Omental fat pad (tissue), 4 donors: ENCODE data around the gene NFIX. TPM values are rescaled to one million over a fixed set of nuclear protein-coding genes. Genes with fewer than 3 reads are reported as not detected.
"Not testable (repeated sequence)": the region's sequence is repeated elsewhere in the genome, so short reads cannot be mapped to it uniquely, and the experiment has no call there.

Experiments
- ATAC-seq: fragments of 150-250 bp; one replicate; pipeline ENCODE4 v1.9.1; 2016; ENCODE audit warnings: mild to moderate bottlenecking, moderate library complexity; ENCODE audit not compliant: low FRiP score
- DNase-seq: peaks from one replicate; pipeline ENCODE4 v3.0.0-alpha.2; 2019; ENCODE audit warnings: low spot score
- total RNA-seq, 4 donors: library from RNA; depleted of rRNA; stranded (reverse); fragments of >200 nt; gene quantifications; one replicate each; pipeline ENCODE4 v1.1.0, GENCODE V29; 2016
- TF ChIP-seq, protein P1 (sequence below), 3 donors: fragments of 450-650 bp; IDR thresholded peaks; one replicate each; pipeline ENCODE4 v1.5.1; 2016 to 2017; ENCODE audit warnings: antibody characterized with exemption in 3 of 3, mild to moderate bottlenecking in 3 of 3, moderate library complexity in 2 of 3

Gene NFIX
- total RNA-seq, 4 donors from 2014 or later = 39.5 to 53.1 (median 43.0) TPM

DNA sequence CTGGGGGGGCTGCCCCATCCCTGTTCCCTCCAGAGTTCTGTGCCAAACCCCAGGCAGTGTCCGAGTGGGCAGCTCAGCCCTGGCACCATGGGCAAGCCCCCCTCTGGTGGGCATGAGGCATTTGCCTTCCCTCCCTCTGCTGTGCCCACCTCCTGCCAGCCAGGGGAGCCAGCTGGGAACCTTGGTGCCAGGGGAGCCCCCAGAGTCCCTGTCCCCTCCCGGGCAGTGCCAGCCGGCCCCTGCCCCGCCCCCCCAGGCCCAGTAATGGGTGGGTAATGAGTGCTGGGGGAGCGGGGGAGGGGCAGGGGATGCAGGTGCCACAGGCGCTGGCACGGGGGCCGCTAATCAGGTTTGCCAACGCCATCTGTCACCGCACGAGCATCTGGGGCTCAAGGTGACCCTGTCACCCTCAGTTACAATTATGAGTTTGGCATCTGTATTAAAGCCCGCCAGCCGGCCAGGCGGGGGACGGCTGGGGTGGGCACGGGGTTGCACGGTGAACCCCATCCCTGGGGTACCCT is 20.0 kb upstream of the NFIX start:
- ATAC-seq (no peak), DNase-seq (no peak)

DNA sequence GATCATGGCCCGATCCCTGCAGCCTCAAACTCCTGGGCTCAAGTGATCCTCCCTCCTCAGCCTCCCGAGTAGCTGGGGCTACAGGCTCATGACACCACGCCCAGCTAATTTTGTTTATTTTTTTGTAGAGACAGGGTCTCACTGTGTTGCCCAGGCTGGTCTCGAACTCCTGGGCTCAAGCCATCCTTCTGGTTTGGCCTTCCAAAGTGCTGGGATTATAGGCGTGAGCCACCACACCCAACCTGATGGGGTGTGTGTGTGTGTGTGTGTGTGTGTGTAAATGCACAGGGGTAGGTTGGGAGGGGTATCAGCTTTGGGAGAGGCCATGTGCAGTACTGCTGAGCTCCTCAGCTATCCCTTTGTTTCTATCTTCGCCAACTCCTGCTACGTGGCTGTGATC is 19.2 kb upstream of the NFIX start:
- not testable (repeated sequence) for ATAC-seq, DNase-seq

More for the DNA sequence above, 20.0 kb upstream of the NFIX start:
- TF ChIP-seq, protein P1, sequence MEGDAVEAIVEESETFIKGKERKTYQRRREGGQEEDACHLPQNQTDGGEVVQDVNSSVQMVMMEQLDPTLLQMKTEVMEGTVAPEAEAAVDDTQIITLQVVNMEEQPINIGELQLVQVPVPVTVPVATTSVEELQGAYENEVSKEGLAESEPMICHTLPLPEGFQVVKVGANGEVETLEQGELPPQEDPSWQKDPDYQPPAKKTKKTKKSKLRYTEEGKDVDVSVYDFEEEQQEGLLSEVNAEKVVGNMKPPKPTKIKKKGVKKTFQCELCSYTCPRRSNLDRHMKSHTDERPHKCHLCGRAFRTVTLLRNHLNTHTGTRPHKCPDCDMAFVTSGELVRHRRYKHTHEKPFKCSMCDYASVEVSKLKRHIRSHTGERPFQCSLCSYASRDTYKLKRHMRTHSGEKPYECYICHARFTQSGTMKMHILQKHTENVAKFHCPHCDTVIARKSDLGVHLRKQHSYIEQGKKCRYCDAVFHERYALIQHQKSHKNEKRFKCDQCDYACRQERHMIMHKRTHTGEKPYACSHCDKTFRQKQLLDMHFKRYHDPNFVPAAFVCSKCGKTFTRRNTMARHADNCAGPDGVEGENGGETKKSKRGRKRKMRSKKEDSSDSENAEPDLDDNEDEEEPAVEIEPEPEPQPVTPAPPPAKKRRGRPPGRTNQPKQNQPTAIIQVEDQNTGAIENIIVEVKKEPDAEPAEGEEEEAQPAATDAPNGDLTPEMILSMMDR (IDR thresholded peaks at IDR 0.05) = no peak

DNA sequence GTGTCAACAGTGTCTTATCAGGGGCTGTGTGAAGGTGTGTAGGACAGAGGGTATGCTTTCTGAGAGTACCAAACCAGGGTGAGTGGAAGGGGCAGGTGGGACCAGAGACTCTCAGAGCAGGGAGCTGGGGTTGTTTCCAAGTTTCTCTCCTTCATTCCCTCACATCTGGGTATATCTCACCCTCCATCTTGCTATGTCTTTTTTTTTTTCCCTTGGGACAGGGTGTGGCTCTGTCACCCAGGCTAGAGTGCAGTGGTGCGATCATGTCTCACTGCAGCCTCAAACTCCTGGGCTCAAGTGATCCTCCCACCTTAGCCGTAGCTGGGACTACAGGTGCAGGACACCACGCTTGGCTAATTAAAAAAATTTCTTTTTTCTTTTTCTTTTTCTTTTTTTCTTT is 15.3 kb upstream of the NFIX start:
- TF ChIP-seq, protein P1 (IDR thresholded peaks at IDR 0.05) = no peak
- no peak for DNase-seq
- ATAC-seq = no peak

DNA sequence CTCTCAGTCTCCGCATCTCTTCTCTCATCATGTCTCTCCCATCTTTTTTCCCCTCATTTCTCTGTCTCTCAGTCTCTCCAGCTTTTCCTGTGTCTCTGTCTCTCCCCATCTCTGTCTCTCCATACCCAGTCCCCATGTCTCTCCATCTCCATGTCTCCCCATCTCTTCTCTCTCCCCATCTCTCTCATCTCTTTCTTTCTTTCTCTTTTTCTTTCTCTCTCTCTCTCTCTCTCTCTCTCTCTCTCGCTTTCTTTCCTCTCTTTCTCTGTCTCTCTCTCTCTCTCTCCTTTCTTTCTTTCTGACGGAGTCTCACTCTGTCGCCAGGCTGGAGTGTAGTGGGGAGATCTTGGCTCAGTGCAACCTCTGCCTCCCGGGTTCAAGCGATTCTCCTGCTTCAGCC is 12.6 kb upstream of the NFIX start:
- DNase-seq (no peak), ATAC-seq (no peak)
- TF ChIP-seq, protein P1 (IDR thresholded peaks at IDR 0.05) = no peak

DNA sequence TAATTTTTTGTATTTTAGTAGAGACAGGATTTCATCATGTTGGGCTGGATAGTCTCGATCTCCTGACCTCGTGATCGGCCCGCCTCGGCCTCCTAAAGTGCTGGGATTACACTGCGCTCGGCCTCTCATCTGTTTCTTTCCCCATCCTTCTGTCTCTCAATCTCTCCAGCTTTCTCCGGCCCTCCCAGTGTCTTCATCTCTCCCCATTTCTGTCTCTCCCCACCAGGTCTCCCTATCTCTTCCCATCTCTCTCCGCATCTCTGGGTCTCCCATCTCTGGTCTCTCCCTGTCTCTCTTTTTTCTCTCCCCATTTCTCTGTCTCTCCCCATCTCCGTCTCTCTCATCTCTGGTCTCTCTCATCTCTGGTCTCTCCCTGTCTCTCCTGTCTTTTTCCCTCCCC is 12.2 kb upstream of the NFIX start:
- no peak for ATAC-seq

DNA sequence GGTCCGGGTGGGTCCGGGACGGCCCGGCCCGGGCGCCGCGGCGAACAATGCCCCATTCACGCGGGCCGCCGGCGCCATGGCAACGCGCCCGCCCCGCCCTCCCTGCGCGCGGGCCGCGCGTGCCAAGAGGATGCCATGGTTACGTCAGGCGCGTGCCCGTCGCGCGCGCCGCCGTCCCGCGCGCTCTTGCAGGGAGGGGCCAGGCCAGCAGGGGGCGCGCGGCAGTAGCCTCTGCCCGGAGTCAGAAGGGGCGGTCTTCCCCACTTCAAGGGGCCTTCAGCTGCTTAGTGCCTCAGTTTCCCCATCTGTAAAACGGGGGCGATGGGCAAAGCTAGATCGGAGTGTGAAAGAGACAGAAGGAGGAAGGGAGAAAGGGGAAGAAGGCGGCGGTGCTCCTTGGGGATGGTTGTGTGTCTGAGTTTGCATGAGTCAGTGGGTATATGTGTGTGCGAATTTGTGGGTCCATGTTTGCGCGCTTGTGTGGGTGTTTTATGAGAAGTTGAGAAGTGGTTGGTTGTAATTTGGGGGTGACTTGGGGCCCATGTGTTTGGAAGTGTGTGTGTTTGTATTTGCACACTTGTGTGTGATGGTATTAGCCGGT is 11.6 kb upstream of the NFIX start:
- TF ChIP-seq, protein P1 (IDR thresholded peaks at IDR 0.05) = peak in 2 of 3 donors; percentile 90 to 99
- ATAC-seq (peak; percentile 68), DNase-seq (peak; percentile 56)

More for the DNA sequence above, 12.2 kb upstream of the NFIX start:
- DNase-seq = no peak
- TF ChIP-seq, protein P1 (IDR thresholded peaks at IDR 0.05) = no peak

- DNase-seq (no peak), ATAC-seq (no peak)
- TF ChIP-seq, protein P1 (IDR thresholded peaks at IDR 0.05) = no peak
Observed at GRCh38 chr19:12984143-12984627, 11.1 kb upstream of the NFIX start.
